K562 (cell line): Measurements from ENCODE around the gene PEX10. TPM values are rescaled to one million over a fixed set of nuclear protein-coding genes. Genes with fewer than 3 reads are reported as not detected.

ENCODE experiments used
- CEBPB ChIP-seq: fragments of 450-650 bp; IDR thresholded peaks from 2 replicates; pipeline ENCODE4 v1.6.1; 2016; ENCODE audit warnings: missing genetic modification characterization, missing compliant biosample characterization
- MAFK ChIP-seq: IDR thresholded peaks from 2 replicates; pipeline ENCODE4 v1.6.1; 2011; ENCODE audit warnings: low read length, improper control_type of control experiment
- NFYB ChIP-seq: IDR thresholded peaks from 2 replicates; pipeline ENCODE4 v1.6.1; 2011; ENCODE audit warnings: mild to moderate bottlenecking, moderate library complexity; ENCODE audit not compliant: insufficient read length; ENCODE audit errors: extremely low read depth
- OTX1 ChIP-seq: fragments of 450-650 bp; formaldehyde crosslinking; IDR thresholded peaks from 2 replicates; pipeline ENCODE4 v1.4.0; 2022; ENCODE audit warnings: mild to moderate bottlenecking
- RUNX1 ChIP-seq: sonication (generic); IDR thresholded peaks from 2 replicates; pipeline ENCODE4 v1.6.1; 2016; ENCODE audit warnings: antibody characterized with exemption, low read depth
- polyA plus RNA-seq, 8 experiments: library from polyadenylated mRNA; depleted of rRNA in 4 of 8; stranded (reverse) in 5 of 8; unstranded in 3 of 8; fragments of >200 nt; fragmentation: Nextera tagmentation in 2 of 8; fragmentation: Illumina TruSeq in 1 of 8; extraction: Ambion mirVana in 2 of 8; extraction: Trizol in 1 of 8; gene quantifications; 2 replicates each; pipeline versions ENCODE4 v1.2.1 to v1.2.3, GENCODE V29; 2011 to 2014; ENCODE audit warnings: inconsistent platforms in 1 of 8, missing spikeins in 1 of 8
- total RNA-seq, 7 experiments: library from RNA; depleted of rRNA in 6 of 7; stranded (reverse); fragments of >200 nt in 6 of 7; fragmentation: Illumina TruSeq in 2 of 7; extraction: Trizol in 2 of 7; gene quantifications; 2 replicates each; pipeline versions ENCODE4 v1.2.1 to v1.2.3, GENCODE V29; 2011 to 2021; ENCODE audit warnings: low replicate concordance in 1 of 7
- TF ChIP-seq, protein P1 (sequence below): fragments of 450-650 bp; formaldehyde crosslinking; IDR thresholded peaks from 2 replicates; pipeline ENCODE4 v1.4.0; 2020; ENCODE audit warnings: mild to moderate bottlenecking, moderate library complexity
- TF ChIP-seq, protein P2 (sequence below): sonication (generic); formaldehyde crosslinking; IDR thresholded peaks from 2 replicates; pipeline ENCODE4 v1.8.0; 2023; ENCODE audit warnings: mild to moderate bottlenecking, missing genetic modification reagents
- TF ChIP-seq, protein P3 (sequence below): fragments of 200-800 bp; sonication (Bioruptor generic); IDR thresholded peaks from 2 replicates; pipeline ENCODE4 v1.6.1; 2016; ENCODE audit warnings: missing genetic modification characterization, missing compliant biosample characterization

Gene PEX10
- total and polyA plus RNA-seq, 9 of the 15 experiments (the other 6 are each of a cell fraction or from before 2014, with no cell fraction given): 0.03 to 26.2 (median 8.7) TPM

DNA sequence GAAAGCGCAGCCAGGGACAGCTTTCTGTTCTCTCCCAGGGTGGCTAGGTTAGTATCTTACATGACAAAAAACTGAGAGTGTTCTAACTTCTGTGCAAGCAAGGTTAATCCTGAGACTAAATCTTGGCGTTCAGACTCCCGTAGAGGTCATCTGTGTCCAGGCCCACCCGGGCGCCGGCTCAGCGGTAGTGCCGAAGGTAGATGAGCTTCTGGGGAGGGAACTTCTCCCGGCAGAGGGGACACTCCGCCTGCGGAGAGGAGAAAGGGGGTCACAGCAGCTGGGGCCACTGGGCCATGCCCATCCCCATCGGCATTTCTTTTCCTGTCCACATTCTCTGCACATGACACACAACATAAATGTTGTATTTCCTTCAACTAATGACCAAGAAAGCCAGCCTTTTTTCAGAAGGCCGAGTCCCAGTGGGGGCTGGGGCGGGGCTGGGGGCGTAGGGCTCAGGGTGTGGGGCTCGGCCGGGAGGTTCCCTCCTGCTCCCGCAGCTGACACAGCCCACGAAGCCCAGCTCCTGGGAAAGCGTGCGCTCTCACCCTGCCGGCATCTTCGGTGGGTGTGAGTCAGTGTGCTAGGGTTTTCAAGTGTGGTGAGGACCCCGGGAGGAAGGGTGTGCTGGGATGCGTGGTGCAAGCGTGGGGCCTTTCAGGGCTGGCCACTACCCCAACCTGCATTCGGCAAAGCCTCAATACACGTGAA, 6.6 kb downstream of the PEX10 start (continued):
- TF ChIP-seq, protein P1, sequence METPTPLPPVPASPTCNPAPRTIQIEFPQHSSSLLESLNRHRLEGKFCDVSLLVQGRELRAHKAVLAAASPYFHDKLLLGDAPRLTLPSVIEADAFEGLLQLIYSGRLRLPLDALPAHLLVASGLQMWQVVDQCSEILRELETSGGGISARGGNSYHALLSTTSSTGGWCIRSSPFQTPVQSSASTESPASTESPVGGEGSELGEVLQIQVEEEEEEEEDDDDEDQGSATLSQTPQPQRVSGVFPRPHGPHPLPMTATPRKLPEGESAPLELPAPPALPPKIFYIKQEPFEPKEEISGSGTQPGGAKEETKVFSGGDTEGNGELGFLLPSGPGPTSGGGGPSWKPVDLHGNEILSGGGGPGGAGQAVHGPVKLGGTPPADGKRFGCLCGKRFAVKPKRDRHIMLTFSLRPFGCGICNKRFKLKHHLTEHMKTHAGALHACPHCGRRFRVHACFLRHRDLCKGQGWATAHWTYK: no peak
- TF ChIP-seq MAFK (no peak), NFYB (no peak), RUNX1 (no peak), OTX1 (CRISPR knock-in tag) (no peak), CEBPB (no peak)
- TF ChIP-seq, protein P2, sequence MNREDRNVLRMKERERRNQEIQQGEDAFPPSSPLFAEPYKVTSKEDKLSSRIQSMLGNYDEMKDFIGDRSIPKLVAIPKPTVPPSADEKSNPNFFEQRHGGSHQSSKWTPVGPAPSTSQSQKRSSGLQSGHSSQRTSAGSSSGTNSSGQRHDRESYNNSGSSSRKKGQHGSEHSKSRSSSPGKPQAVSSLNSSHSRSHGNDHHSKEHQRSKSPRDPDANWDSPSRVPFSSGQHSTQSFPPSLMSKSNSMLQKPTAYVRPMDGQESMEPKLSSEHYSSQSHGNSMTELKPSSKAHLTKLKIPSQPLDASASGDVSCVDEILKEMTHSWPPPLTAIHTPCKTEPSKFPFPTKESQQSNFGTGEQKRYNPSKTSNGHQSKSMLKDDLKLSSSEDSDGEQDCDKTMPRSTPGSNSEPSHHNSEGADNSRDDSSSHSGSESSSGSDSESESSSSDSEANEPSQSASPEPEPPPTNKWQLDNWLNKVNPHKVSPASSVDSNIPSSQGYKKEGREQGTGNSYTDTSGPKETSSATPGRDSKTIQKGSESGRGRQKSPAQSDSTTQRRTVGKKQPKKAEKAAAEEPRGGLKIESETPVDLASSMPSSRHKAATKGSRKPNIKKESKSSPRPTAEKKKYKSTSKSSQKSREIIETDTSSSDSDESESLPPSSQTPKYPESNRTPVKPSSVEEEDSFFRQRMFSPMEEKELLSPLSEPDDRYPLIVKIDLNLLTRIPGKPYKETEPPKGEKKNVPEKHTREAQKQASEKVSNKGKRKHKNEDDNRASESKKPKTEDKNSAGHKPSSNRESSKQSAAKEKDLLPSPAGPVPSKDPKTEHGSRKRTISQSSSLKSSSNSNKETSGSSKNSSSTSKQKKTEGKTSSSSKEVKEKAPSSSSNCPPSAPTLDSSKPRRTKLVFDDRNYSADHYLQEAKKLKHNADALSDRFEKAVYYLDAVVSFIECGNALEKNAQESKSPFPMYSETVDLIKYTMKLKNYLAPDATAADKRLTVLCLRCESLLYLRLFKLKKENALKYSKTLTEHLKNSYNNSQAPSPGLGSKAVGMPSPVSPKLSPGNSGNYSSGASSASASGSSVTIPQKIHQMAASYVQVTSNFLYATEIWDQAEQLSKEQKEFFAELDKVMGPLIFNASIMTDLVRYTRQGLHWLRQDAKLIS (CRISPR knock-in tag): no peak
- TF ChIP-seq, protein P3, sequence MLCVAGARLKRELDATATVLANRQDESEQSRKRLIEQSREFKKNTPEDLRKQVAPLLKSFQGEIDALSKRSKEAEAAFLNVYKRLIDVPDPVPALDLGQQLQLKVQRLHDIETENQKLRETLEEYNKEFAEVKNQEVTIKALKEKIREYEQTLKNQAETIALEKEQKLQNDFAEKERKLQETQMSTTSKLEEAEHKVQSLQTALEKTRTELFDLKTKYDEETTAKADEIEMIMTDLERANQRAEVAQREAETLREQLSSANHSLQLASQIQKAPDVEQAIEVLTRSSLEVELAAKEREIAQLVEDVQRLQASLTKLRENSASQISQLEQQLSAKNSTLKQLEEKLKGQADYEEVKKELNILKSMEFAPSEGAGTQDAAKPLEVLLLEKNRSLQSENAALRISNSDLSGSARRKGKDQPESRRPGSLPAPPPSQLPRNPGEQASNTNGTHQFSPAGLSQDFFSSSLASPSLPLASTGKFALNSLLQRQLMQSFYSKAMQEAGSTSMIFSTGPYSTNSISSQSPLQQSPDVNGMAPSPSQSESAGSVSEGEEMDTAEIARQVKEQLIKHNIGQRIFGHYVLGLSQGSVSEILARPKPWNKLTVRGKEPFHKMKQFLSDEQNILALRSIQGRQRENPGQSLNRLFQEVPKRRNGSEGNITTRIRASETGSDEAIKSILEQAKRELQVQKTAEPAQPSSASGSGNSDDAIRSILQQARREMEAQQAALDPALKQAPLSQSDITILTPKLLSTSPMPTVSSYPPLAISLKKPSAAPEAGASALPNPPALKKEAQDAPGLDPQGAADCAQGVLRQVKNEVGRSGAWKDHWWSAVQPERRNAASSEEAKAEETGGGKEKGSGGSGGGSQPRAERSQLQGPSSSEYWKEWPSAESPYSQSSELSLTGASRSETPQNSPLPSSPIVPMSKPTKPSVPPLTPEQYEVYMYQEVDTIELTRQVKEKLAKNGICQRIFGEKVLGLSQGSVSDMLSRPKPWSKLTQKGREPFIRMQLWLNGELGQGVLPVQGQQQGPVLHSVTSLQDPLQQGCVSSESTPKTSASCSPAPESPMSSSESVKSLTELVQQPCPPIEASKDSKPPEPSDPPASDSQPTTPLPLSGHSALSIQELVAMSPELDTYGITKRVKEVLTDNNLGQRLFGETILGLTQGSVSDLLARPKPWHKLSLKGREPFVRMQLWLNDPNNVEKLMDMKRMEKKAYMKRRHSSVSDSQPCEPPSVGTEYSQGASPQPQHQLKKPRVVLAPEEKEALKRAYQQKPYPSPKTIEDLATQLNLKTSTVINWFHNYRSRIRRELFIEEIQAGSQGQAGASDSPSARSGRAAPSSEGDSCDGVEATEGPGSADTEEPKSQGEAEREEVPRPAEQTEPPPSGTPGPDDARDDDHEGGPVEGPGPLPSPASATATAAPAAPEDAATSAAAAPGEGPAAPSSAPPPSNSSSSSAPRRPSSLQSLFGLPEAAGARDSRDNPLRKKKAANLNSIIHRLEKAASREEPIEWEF (CRISPR knock-in tag): no peak
- TF ChIP-seq, all 486 proteins: peak for 4
